ENCODE measurements around the gene SMIM32. TPM values are rescaled to one million over a fixed set of nuclear protein-coding genes. Genes with fewer than 3 reads are reported as not detected.

Gene SMIM32
- total RNA-seq, 1 experiment from 2014 or later: 0.37 TPM

DNA sequence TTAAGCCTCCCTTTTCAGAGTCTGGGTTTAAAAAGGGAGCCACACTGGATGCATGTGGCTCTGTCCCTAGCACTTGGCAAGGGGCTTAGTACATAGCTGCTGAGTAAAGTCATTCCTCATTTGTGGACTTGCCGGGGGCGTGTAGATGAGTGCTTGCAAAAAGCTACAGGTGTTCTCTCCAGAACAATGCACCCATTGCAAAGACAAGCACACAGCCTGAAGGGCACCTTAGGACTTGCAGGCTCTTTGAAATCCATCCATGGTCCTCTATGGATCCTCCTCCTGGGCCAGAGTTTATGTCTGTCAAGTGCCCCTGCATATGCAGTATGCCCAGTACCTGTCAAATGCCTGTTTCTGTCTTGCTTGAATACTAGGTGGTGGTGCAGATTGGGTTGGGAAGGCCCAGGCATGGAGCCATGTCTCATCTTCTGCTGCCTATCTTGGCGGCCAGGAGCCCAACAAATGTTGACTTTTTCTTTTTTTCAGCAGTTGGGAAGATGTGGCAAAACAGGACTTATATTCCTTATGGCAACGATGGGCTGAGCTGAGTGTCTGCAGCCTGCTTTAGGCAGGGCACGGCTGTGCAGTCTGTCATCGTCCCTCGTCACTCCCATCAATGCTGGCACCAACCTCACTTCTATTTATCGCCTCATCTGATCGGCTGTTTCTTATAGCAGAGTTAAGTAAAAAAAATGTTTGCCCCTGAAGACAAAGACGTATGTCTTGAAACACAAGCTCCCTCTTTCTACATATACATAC, 18.5 kb upstream of the SMIM32 start:
- H3K27ac Mint-ChIP-seq: no peak overlapping the region
- ATAC-seq: no peak
- no peak overlapping the region for H3K4me3 Mint-ChIP-seq
- CTCF ChIA-PET: interaction anchor here (0.6 to 4.0 kb wide), 15 partner anchors 9 to 584 kb away, joined by 3 to 55 read pairs (median 4); partner anchors contain the start of genes SMIM32 and TGFBI
- TF ChIP-seq SMAD3 (CRISPR knock-in tag; IDR thresholded peaks at IDR 0.05; ENCODE audit: borderline replicate concordance): no peak
- no peak for TF ChIP-seq NFYB (CRISPR knock-in tag; conservative IDR thresholded peaks at IDR 0.05; ENCODE audit: low read depth)
- TF ChIP-seq EMX1 (CRISPR knock-in tag; IDR thresholded peaks at IDR 0.05): no peak
- POLR2A ChIA-PET: no interaction called here
- H3K27me3 Mint-ChIP-seq (ENCODE audit: low read depth): peaks cover 65% of the 10 kb centered on the region
- no peaks in the 10 kb centered on the region for H3K9me3 Mint-ChIP-seq
- H3K36me3 Mint-ChIP-seq: no peaks in the 10 kb centered on the region
- H3K4me1 Mint-ChIP-seq: peaks cover 4% of the 10 kb centered on the region
- no peak for DNase-seq (ENCODE audit: low spot score)

DNA sequence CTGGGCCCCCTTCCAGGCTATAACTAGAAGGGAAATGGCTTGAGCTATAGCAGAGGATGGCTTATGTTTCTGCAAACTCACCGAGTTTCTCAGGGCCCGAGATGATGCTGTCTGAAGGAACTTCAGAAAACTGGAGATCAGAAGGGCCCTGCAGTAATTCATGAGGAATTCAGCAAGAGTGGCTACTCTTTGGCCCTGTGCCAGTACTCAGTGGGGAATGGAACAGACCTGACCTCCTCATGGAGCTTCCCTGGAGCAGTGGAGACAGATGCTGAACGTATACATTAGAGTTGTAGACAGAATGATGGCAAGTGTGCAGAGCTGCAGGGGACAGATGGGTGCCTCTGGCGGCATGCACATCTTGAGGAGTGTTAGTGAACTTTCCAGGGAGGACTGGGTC, 17.3 kb upstream of the SMIM32 start:
- ATAC-seq: no peak
- POLR2A ChIA-PET: no interaction called here

More for the DNA sequence above, 17.3 kb upstream of the SMIM32 start:
- Mint-ChIP-seq H3K9me3 (peaks cover 7% of the 10 kb centered on the region; the same call in 1 of the 2 replicates), H3K27ac (no peak overlapping the region), H3K4me3 (no peak overlapping the region), H3K27me3 (ENCODE audit: low read depth) (peaks cover 77% of the 10 kb centered on the region), H3K4me1 (peaks cover 4% of the 10 kb centered on the region), H3K36me3 (peaks cover 3% of the 10 kb centered on the region; the same call in 1 of the 2 replicates)
- TF ChIP-seq CREB1 (CRISPR knock-in tag; IDR thresholded peaks at IDR 0.05) (no peak), RELA (CRISPR knock-in tag; IDR thresholded peaks at IDR 0.05; ENCODE audit: borderline replicate concordance) (no peak)
- TF ChIP-seq, protein P1, sequence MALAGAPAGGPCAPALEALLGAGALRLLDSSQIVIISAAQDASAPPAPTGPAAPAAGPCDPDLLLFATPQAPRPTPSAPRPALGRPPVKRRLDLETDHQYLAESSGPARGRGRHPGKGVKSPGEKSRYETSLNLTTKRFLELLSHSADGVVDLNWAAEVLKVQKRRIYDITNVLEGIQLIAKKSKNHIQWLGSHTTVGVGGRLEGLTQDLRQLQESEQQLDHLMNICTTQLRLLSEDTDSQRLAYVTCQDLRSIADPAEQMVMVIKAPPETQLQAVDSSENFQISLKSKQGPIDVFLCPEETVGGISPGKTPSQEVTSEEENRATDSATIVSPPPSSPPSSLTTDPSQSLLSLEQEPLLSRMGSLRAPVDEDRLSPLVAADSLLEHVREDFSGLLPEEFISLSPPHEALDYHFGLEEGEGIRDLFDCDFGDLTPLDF (CRISPR knock-in tag; IDR thresholded peaks at IDR 0.05): no peak
- TF ChIP-seq, protein P2, sequence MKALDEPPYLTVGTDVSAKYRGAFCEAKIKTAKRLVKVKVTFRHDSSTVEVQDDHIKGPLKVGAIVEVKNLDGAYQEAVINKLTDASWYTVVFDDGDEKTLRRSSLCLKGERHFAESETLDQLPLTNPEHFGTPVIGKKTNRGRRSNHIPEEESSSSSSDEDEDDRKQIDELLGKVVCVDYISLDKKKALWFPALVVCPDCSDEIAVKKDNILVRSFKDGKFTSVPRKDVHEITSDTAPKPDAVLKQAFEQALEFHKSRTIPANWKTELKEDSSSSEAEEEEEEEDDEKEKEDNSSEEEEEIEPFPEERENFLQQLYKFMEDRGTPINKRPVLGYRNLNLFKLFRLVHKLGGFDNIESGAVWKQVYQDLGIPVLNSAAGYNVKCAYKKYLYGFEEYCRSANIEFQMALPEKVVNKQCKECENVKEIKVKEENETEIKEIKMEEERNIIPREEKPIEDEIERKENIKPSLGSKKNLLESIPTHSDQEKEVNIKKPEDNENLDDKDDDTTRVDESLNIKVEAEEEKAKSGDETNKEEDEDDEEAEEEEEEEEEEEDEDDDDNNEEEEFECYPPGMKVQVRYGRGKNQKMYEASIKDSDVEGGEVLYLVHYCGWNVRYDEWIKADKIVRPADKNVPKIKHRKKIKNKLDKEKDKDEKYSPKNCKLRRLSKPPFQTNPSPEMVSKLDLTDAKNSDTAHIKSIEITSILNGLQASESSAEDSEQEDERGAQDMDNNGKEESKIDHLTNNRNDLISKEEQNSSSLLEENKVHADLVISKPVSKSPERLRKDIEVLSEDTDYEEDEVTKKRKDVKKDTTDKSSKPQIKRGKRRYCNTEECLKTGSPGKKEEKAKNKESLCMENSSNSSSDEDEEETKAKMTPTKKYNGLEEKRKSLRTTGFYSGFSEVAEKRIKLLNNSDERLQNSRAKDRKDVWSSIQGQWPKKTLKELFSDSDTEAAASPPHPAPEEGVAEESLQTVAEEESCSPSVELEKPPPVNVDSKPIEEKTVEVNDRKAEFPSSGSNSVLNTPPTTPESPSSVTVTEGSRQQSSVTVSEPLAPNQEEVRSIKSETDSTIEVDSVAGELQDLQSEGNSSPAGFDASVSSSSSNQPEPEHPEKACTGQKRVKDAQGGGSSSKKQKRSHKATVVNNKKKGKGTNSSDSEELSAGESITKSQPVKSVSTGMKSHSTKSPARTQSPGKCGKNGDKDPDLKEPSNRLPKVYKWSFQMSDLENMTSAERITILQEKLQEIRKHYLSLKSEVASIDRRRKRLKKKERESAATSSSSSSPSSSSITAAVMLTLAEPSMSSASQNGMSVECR (CRISPR knock-in tag; IDR thresholded peaks at IDR 0.05; ENCODE audit: borderline replicate concordance): no peak
- TF ChIP-seq, protein P3, sequence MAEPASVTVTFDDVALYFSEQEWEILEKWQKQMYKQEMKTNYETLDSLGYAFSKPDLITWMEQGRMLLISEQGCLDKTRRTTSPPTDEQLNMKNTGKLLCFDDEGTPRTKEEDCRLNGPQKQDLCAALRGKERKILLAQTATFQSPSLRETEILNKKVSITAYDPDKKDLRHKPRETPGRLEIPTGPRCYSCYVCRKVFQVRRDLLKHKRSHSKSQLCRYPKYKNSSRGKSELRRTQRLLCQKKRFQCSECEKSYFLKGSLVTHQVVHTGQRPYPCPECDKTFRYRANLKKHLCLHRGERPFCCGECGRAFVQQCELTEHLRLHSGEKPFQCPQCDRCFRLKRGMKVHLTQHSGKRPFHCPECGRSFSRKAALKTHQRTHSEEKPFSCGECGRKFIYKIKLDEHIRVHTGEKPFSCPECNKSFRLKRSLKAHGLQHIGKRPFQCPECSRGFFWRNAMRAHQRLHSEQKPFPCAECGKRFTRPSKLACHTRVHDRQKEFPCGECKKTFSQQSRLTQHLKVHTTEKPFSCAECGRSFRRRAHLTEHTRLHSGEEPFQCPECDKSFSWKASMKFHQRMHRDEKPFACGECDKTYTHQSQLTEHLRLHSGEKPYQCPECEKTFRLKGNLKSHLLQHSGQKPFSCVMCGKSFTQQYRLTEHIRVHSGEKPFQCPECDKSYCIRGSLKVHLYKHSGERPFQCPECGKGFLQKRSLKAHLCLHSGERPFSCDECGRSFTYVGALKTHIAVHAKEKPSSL (CRISPR knock-in tag; conservative IDR thresholded peaks at IDR 0.05): no peak
- TF ChIP-seq, protein P4, sequence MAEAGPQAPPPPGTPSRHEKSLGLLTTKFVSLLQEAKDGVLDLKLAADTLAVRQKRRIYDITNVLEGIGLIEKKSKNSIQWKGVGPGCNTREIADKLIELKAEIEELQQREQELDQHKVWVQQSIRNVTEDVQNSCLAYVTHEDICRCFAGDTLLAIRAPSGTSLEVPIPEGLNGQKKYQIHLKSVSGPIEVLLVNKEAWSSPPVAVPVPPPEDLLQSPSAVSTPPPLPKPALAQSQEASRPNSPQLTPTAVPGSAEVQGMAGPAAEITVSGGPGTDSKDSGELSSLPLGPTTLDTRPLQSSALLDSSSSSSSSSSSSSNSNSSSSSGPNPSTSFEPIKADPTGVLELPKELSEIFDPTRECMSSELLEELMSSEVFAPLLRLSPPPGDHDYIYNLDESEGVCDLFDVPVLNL (CRISPR knock-in tag; IDR thresholded peaks at IDR 0.05; ENCODE audit: borderline replicate concordance, low read depth): no peak
- CTCF ChIA-PET: interaction anchor here (1.4 to 4.0 kb wide), 2 partner anchors 17 to 135 kb away, joined by 3 to 55 read pairs; partner anchors contain the start of gene SMIM32
- DNase-seq (ENCODE audit: low spot score): no peak
